NCI-H146 treated with DMSO at 0.1 percent for 48 hours (cell line): Measurements from ENCODE around the gene SRA1.

ENCODE experiments used
- DNase-seq: peaks from one replicate; lab custom pipeline; 2025; ENCODE audit not compliant: unreplicated experiment; lab: John Stamatoyannopoulos, UW

Gene SRA1

DNA sequence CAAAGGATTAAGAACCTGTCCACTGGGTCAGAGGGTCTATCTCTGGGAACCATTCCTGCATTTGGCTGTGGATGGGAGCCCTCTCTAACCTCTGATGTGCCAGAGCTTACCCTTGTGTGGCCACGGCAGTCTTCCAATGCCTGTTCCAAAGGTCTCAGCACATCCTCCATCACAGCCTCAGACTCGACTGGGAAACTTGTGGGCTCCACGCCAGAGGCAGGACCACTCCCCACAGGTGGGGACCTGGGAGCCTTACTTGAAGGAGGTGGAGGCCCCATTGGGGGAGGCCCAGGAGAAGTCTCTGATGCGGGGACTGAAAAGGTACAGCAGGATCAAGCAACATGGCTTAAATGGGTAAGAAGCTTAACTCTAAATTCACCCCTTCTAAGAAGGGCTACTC, 5.4 kb downstream of the SRA1 start:
- no peak for DNase-seq

GRCh38 chr5:140550147-140551079, 6.9 kb downstream of the SRA1 start:
- DNase-seq: no peak

DNA sequence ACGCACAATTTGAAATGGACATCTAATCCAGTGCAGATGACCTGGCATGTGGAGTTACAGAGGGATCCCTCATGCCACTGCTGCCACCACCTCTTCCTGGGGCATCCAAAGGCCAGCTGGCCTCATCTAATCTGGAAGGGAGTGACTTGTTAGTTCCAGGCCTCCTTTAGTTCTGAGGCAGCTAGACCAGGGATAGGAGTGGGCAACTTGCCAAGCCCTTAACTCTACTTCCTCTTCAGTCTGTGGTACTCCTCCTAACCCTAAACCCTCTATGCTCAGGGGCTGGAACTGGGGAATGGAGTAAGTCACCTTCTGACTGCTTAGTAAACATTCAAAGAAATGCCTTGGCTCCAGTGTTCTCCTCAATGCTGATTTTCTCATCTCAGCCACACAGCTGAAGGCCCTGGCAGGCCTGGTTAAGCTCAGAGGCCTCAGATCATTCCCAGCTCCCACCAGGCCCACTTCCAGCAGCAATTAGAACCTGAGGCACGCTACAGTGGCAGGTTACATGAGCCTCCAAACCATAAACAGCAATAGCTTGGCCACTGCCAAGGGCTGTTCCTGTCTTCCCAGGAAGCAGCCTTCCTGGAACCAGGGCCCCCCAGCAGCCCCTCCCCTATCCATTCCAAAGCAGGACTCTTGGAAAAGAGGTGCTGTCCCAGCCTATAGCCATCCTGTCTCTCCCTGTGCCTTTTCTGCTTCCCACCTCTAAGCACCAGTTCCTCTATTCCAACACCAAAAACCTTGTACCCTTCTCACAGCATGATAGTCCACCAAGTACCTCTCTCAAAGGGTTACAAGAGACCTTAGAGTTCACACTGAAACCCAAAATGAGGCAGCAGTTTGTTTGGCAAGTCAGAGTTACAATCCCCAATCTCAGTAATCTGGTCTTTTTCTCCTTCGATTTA, 7.8 kb downstream of the SRA1 start:
- no peak for DNase-seq

- no peak for DNase-seq
Observed at GRCh38 chr5:140548791-140549190, 8.5 kb downstream of the SRA1 start.

- DNase-seq: no peak
Observed at GRCh38 chr5:140548300-140548688, 9.0 kb downstream of the SRA1 start.

DNA sequence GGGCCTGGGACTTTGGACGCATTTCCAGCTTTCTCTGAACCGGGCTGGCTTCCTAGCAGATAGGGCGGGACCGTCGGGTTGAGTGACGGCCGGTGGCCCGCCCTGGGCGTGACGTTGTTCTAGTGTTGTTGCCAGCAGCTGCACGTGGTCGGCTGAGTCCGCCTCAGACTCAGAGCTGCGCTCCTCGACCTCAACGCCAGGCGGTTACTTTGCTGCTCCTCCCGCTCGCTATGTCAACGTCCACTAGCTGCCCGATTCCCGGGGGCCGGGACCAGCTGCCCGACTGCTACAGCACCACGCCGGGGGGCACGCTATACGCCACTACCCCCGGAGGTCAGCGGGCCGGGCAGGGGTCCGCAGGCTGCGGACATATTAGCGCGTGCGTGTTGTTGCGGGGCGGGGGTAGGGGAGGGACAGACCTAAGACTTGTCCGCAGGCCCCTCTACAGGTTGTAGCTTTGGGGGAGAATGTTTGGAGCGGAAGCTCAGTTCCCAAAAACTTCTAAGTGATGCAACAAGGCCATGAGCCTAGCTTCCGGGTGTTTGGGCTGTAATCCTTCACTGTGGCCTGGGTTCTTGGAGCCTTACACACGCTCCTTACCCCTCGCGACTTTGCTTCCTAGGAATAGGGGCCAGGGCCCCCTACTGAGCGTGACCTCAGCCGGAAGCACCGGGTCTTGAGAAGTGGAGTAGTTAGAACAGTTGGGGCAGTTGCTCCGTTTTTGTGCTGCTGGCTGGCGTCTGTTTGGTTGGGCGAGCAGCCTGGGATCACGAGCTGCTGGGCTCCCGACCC, 9.6 kb downstream of the SRA1 start, which contains the start of gene EIF4EBP3:
Gene EIF4EBP3 (plus strand): TSS at position 155 of the 792 bp plus-strand sequence. CDS start 76 bp downstream, at position 231.
- no peak for DNase-seq

GRCh38 chr5:140546851-140547507, 10.3 kb downstream of the SRA1 start:
- no peak for DNase-seq

GRCh38 chr5:140545606-140546005, 11.7 kb downstream of the SRA1 start:
- DNase-seq: no peak

DNA sequence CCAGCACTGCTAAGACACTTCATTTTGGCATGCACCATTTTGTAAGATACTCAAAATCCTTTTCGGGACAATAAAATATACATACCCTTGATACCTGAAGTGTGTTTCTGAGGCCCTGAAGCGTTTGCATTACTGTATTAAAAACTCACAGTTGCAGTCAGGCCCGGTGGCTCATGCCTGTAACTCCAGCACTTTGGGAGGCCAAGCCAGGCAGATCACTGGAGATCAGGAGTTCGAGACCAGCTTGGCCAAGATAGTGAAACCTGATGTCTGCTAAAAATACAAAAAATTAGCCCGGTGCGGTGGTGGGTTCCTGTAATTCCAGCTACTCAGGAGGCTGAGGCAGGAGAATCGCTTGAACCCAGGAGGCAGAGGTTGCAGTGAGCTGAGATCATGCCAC, 12.3 kb downstream of the SRA1 start:
- DNase-seq: no peak

DNA sequence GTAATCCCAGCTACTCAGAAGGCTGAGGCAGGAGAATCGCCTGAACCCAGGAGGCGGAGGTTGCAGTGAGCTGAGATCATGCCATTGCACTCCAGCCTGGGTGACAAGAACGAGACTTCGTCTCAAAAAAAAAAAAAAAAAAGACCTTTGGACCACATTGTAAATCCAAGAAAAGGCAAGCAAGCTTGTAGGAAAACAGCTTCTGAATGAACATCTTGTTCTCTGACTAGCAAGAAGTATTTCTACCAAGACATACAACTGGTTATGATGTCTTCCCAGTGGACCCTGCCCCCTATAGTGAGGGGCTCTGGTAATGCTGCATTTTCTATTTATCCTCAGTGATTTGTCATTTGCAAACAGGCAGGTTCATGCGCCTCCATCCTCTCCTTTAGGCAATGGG, 14.3 kb downstream of the SRA1 start:
- no peak for DNase-seq

GRCh38 chr5:140540227-140540626, 17.0 kb downstream of the SRA1 start:
- DNase-seq: no peak

- no peak for DNase-seq
Observed at GRCh38 chr5:140524003-140524402, 33.3 kb downstream of the SRA1 start.

DNA sequence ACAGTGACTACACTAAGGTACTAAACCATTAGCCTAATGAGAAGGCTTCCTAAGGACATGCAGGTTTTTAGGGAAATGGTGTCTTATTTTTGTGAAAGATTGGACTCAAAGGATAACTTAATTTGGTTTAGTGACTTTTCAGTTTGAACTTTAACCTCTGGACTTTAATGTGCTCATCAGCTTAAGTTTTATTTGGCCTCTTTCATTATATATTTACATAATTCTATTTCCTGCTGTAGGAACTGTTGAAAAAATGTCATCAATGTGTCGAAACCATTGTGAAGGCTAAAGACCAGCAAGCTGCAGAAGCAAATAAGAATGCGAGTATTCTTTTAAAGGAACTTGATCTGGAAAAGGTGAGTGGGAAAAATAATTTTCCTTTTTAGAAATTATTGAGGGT, 44.1 kb downstream of the SRA1 start:
- no peak for DNase-seq

GRCh38 chr5:140509898-140510297, 47.4 kb downstream of the SRA1 start:
- no peak for DNase-seq

GRCh38 chr5:140502834-140503233, 54.4 kb downstream of the SRA1 start:
- DNase-seq: no peak
